Measurements from ENCODE around the gene ANXA6.

Gene ANXA6

GRCh38 chr5:151068433-151069197 lies 89.0 kb downstream of the ANXA6 start:
- ATAC-seq: no peak
- TF ChIP-seq ARNTL (CRISPR knock-in tag; IDR thresholded peaks at IDR 0.05; ENCODE audit: borderline replicate concordance, low read depth) (no peak), OSR1 (CRISPR knock-in tag; IDR thresholded peaks at IDR 0.05) (no peak), ISL1 (CRISPR knock-in tag; IDR thresholded peaks at IDR 0.05) (no peak), TSHZ2 (CRISPR knock-in tag; IDR thresholded peaks at IDR 0.05) (no peak), ZC3H10 (CRISPR knock-in tag; IDR thresholded peaks at IDR 0.05) (no peak), CSDC2 (CRISPR knock-in tag; IDR thresholded peaks at IDR 0.05) (no peak), SNAI2 (CRISPR knock-in tag; IDR thresholded peaks at IDR 0.05) (no peak), RARB (CRISPR knock-in tag; IDR thresholded peaks at IDR 0.05) (no peak), GLIS3 (CRISPR knock-in tag; IDR thresholded peaks at IDR 0.05) (no peak), BACH2 (CRISPR knock-in tag; IDR thresholded peaks at IDR 0.05; ENCODE audit: borderline replicate concordance) (no peak), TOX (CRISPR knock-in tag; IDR thresholded peaks at IDR 0.05; ENCODE audit: borderline replicate concordance) (no peak), ZNF70 (CRISPR knock-in tag; IDR thresholded peaks at IDR 0.05) (no peak)
- TF ChIP-seq, protein P1, sequence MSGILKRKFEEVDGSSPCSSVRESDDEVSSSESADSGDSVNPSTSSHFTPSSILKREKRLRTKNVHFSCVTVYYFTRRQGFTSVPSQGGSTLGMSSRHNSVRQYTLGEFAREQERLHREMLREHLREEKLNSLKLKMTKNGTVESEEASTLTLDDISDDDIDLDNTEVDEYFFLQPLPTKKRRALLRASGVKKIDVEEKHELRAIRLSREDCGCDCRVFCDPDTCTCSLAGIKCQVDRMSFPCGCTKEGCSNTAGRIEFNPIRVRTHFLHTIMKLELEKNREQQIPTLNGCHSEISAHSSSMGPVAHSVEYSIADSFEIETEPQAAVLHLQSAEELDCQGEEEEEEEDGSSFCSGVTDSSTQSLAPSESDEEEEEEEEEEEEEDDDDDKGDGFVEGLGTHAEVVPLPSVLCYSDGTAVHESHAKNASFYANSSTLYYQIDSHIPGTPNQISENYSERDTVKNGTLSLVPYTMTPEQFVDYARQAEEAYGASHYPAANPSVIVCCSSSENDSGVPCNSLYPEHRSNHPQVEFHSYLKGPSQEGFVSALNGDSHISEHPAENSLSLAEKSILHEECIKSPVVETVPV (CRISPR knock-in tag; IDR thresholded peaks at IDR 0.05): no peak
- TF ChIP-seq, protein P2, sequence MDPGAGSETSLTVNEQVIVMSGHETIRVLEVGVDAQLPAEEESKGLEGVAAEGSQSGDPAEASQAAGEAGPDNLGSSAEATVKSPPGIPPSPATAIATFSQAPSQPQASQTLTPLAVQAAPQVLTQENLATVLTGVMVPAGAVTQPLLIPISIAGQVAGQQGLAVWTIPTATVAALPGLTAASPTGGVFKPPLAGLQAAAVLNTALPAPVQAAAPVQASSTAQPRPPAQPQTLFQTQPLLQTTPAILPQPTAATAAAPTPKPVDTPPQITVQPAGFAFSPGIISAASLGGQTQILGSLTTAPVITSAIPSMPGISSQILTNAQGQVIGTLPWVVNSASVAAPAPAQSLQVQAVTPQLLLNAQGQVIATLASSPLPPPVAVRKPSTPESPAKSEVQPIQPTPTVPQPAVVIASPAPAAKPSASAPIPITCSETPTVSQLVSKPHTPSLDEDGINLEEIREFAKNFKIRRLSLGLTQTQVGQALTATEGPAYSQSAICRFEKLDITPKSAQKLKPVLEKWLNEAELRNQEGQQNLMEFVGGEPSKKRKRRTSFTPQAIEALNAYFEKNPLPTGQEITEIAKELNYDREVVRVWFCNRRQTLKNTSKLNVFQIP (CRISPR knock-in tag; IDR thresholded peaks at IDR 0.05; ENCODE audit: borderline replicate concordance, low read depth): no peak

GRCh38 chr5:151067632-151068432 lies 89.7 kb downstream of the ANXA6 start:
- TF ChIP-seq TOX (CRISPR knock-in tag; IDR thresholded peaks at IDR 0.05; ENCODE audit: borderline replicate concordance) (no peak), ZFP30 (CRISPR knock-in tag; IDR thresholded peaks at IDR 0.05) (no peak), ARNTL (CRISPR knock-in tag; IDR thresholded peaks at IDR 0.05; ENCODE audit: borderline replicate concordance, low read depth) (no peak), BACH2 (CRISPR knock-in tag; IDR thresholded peaks at IDR 0.05; ENCODE audit: borderline replicate concordance) (no peak), ZFP3 (CRISPR knock-in tag; IDR thresholded peaks at IDR 0.05) (no peak), PPARA (CRISPR knock-in tag; IDR thresholded peaks at IDR 0.05; ENCODE audit: borderline replicate concordance) (no peak), ESRRG (CRISPR knock-in tag; IDR thresholded peaks at IDR 0.05) (no peak), TSHZ2 (CRISPR knock-in tag; IDR thresholded peaks at IDR 0.05) (no peak), ZNF8 (CRISPR knock-in tag; IDR thresholded peaks at IDR 0.05) (no peak), ZNF70 (CRISPR knock-in tag; IDR thresholded peaks at IDR 0.05) (no peak)
- TF ChIP-seq, protein P3, sequence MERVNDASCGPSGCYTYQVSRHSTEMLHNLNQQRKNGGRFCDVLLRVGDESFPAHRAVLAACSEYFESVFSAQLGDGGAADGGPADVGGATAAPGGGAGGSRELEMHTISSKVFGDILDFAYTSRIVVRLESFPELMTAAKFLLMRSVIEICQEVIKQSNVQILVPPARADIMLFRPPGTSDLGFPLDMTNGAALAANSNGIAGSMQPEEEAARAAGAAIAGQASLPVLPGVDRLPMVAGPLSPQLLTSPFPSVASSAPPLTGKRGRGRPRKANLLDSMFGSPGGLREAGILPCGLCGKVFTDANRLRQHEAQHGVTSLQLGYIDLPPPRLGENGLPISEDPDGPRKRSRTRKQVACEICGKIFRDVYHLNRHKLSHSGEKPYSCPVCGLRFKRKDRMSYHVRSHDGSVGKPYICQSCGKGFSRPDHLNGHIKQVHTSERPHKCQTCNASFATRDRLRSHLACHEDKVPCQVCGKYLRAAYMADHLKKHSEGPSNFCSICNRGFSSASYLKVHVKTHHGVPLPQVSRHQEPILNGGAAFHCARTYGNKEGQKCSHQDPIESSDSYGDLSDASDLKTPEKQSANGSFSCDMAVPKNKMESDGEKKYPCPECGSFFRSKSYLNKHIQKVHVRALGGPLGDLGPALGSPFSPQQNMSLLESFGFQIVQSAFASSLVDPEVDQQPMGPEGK (CRISPR knock-in tag; IDR thresholded peaks at IDR 0.05; ENCODE audit: borderline replicate concordance): no peak
- TF ChIP-seq, protein P1 (CRISPR knock-in tag; IDR thresholded peaks at IDR 0.05): no peak
- TF ChIP-seq, protein P4, sequence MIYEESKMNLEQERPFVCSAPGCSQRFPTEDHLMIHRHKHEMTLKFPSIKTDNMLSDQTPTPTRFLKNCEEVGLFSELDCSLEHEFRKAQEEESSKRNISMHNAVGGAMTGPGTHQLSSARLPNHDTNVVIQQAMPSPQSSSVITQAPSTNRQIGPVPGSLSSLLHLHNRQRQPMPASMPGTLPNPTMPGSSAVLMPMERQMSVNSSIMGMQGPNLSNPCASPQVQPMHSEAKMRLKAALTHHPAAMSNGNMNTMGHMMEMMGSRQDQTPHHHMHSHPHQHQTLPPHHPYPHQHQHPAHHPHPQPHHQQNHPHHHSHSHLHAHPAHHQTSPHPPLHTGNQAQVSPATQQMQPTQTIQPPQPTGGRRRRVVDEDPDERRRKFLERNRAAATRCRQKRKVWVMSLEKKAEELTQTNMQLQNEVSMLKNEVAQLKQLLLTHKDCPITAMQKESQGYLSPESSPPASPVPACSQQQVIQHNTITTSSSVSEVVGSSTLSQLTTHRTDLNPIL (CRISPR knock-in tag; IDR thresholded peaks at IDR 0.05; ENCODE audit: low read depth): no peak
- ATAC-seq: no peak

All from SK-N-SH treated with all-trans-retinoic acid at 6 μM for 48 hours (cell line).